ENCODE measurements around the gene BRD4. TPM values are rescaled to one million over a fixed set of nuclear protein-coding genes. Genes with fewer than 3 reads are reported as not detected.
A peak's percentile ranks its signal among the peaks of the same experiment; 100 is the strongest.

BRD4 gene
- total and polyA plus RNA-seq, 8 donors = 16.9 to 53.3 (median 39.9) TPM

DNA sequence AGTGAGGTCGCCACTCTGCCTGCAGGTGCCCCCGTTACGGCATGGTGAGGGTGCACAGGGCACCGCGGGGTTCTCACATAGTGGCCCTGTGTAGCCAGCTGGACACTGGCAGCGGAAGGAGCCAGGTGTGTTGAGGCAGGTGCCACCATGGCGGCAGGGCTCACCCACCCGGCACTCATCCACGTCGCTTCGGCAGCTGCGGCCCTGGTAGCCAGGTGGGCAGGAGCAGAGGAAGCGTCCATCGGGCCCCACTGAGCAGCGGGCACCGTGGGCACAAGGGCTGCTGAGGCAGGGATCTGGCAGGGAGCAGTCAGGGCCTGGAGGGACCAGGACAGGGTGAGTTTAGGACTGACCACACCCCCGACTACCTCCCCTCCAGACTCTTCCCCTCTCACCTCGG lies 140.4 kb downstream of the BRD4 start:
- Histone ChIP-seq H3K4me3 (no peak overlapping the region), H3K4me1 (no peaks in the 10 kb centered on the region), H3K27me3 (no peaks in the 10 kb centered on the region), H3K9me3 (no peaks in the 10 kb centered on the region), H3K36me3 (peaks cover 0 to 6% (median 0%) of the 10 kb centered on the region in 3 donors), H3K27ac (no peak overlapping the region)
- DNase-seq (no peak), FAIRE-seq (no peak), ATAC-seq (no peak)
- intact Hi-C loops (cut with DNase I) = no loop called here
- 90 to 94% methylated on average over 16 to 18 of the region's 18 CpGs for WGBS, 2 donors
- no peak for TF ChIP-seq CTCF (IDR thresholded peaks at IDR 0.05)

- no peak for DNase-seq
- FAIRE-seq = no peak
- H3K4me1 ChIP-seq = no peaks in the 10 kb centered on the region
- TF ChIP-seq CTCF (IDR thresholded peaks at IDR 0.05) = no peak
- H3K27ac ChIP-seq = no peak overlapping the region
- H3K4me3 ChIP-seq = no peak overlapping the region
- no peaks in the 10 kb centered on the region for H3K9me3 ChIP-seq
- H3K36me3 ChIP-seq = peaks cover 0 to 6% (median 0%) of the 10 kb centered on the region in 3 donors
- intact Hi-C loops (cut with DNase I) = no loop called here
- no peaks in the 10 kb centered on the region for H3K27me3 ChIP-seq
- 87 to 89% methylated on average over 18 of the region's 18 CpGs for WGBS, 2 donors
- ATAC-seq = no peak
Observed at GRCh38 chr19:15191514-15191913, 140.8 kb downstream of the BRD4 start.

DNA sequence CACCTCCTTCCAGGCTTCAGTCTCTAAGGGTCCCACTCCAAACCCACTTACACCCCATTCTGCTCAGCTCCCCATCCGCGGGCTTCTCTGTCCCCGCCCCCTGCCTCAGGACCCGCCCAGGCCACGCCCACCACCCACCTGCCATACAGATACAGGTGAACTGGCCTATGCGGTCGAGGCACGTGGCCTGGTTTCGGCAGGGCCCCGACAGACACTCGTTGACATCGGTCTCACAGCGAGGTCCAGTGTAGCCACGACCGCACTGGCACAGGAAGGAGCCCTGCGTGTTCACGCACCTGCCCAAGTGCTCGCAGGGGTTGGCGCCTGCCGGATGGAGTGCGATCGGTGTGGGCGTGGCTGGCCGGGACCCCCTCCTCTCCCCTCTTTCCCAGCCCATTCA lies 143.5 kb downstream of the BRD4 start:
- 85% methylated on average over 24 of the region's 24 CpGs for WGBS, 2 donors
- intact Hi-C loops (cut with DNase I) = no loop called here
- Histone ChIP-seq H3K4me3 (no peak overlapping the region), H3K4me1 (no peaks in the 10 kb centered on the region), H3K27me3 (no peaks in the 10 kb centered on the region), H3K36me3 (peaks cover 0 to 6% (median 0%) of the 10 kb centered on the region in 3 donors), H3K9me3 (no peaks in the 10 kb centered on the region), H3K27ac (no peak overlapping the region)
- ATAC-seq (no peak), FAIRE-seq (no peak), DNase-seq (peak in 1 of 6 donors; percentile 56)
- TF ChIP-seq CTCF (IDR thresholded peaks at IDR 0.05) = no peak

DNA sequence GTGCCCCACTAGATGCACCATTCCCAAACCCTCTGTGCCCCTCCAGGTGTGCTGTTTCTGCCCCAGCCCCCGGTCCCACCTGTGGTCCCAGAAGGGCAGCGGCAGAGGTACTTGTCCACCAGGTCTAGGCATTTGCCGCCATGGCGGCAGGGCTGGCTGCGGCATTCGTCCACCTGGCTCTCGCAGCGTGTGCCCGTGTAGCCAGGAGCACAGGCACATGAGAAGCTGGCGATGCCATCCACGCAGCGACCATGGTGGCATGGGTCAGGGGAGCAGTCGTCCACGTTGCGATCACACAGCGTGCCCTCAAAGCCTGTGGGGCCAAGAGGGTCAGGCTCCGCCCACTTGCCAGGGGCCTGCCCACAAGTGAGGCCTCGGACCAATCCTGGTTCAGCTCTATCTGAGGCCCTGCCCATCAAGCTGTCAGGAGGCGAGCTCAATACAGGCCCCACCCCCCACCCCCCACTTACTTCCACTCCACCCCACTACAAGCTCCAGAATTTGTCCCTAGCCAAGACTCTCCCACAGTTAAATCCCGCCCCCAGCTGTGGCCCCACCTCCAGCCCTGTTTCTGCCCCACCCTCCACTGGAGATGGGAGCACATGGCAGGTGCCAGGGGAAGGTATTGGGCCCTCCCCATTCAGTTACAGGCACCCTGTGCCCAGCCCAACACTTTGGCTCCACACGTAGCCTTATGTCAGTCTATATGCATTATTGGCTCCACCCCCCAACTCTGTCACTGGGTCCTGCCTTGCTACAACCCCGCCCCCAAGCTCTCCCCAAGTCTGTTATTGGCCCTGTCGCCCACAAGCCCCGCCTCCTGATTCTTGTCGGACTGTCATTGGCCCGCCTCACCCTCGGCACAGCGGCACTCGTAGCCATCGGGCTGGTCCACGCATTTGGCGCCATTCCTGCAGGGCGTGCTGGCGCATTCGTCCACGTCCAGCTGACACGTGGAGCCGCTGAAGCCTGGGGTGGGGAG lies 145.0 kb downstream of the BRD4 start:
- DNase-seq = peak in 1 of 6 donors; percentile 73
- WGBS, 2 donors = 91 to 95% methylated on average over 37 to 38 of the region's 38 CpGs
- TF ChIP-seq CTCF (IDR thresholded peaks at IDR 0.05) = no peak
- intact Hi-C loops (cut with DNase I) = no loop called here
- Histone ChIP-seq H3K36me3 (peaks cover 0 to 6% (median 0%) of the 10 kb centered on the region in 3 donors), H3K9me3 (no peaks in the 10 kb centered on the region), H3K27ac (no peak overlapping the region), H3K27me3 (no peaks in the 10 kb centered on the region), H3K4me3 (no peak overlapping the region), H3K4me1 (no peaks in the 10 kb centered on the region)
- no peak for ATAC-seq
- no peak for FAIRE-seq

Other genes starting within 250 kb of the BRD4 start
- 1 to 10 TPM; 2.5 to 5.2 (median 3.3) TPM for gene SYDE1, start 225.1 kb downstream of the BRD4 start, total RNA-seq
- gene SYDE1, start 225.1 kb downstream of the BRD4 start, polyA plus RNA-seq = 1 to 10 TPM; 5.8 to 6.1 TPM
- 10 to 100 TPM in 5 of 6 donors, 1 to 10 TPM in 1; 8.4 to 29.4 (median 13.4) TPM for gene NOTCH3, start 131.5 kb downstream of the BRD4 start, total RNA-seq
- gene NOTCH3, start 131.5 kb downstream of the BRD4 start, polyA plus RNA-seq = 1 to 10 TPM; 7.3 to 8.0 TPM
- under 1 TPM in 4 of 6 donors, not detected in 2; 0.09 to 0.59 (median 0.17) TPM for gene EPHX3, start 100.1 kb downstream of the BRD4 start, total RNA-seq
- gene EPHX3, start 100.1 kb downstream of the BRD4 start, polyA plus RNA-seq = under 1 TPM in 1 of 2 donors, not detected in 1; 0.16 TPM
- gene AKAP8, start 47.2 kb upstream of the BRD4 start, total RNA-seq = 10 to 100 TPM; 14.7 to 23.1 (median 16.5) TPM
- gene AKAP8, start 47.2 kb upstream of the BRD4 start, polyA plus RNA-seq = 10 to 100 TPM; 23.5 to 25.9 TPM
- 10 to 100 TPM; 32.7 to 74.8 (median 47.7) TPM for gene AKAP8L, start 86.4 kb upstream of the BRD4 start, total RNA-seq
- 100 to 1,000 TPM; 167 to 239 TPM for gene AKAP8L, start 86.4 kb upstream of the BRD4 start, polyA plus RNA-seq
- 10 to 100 TPM; 11.0 to 20.7 (median 15.7) TPM for gene WIZ, start 117.4 kb upstream of the BRD4 start, total RNA-seq
- gene WIZ, start 117.4 kb upstream of the BRD4 start, polyA plus RNA-seq = 10 to 100 TPM; 15.5 to 23.2 TPM
- gene RASAL3, start 132.0 kb upstream of the BRD4 start, total RNA-seq = 1 to 10 TPM in 3 of 6 donors, under 1 TPM in 3; 0.83 to 4.1 (median 1.3) TPM
- 1 to 10 TPM; 1.8 to 7.5 TPM for gene RASAL3, start 132.0 kb upstream of the BRD4 start, polyA plus RNA-seq
- under 1 TPM in 1 of 6 donors, not detected in 5; 0.16 TPM for gene PGLYRP2, start 147.0 kb upstream of the BRD4 start, total RNA-seq
- not detected for gene PGLYRP2, start 147.0 kb upstream of the BRD4 start, polyA plus RNA-seq
- gene CYP4F22, start 176.0 kb upstream of the BRD4 start, total RNA-seq = under 1 TPM in 1 of 6 donors, not detected in 5; 0.06 TPM
- gene CYP4F22, start 176.0 kb upstream of the BRD4 start, polyA plus RNA-seq = not detected